Ovary (tissue), 9 donors: Measurements from ENCODE around the gene TOR3A. TPM values are rescaled to one million over a fixed set of nuclear protein-coding genes. Genes with fewer than 3 reads are reported as not detected.
A peak's percentile ranks its signal among the peaks of the same experiment; 100 is the strongest.

Experiments
- DNase-seq, 5 donors: peaks; one replicate each; pipeline ENCODE4 v3.0.0-alpha.2; 2019 to 2020
- H3K27ac ChIP-seq, 2 donors: fragments of 200-600 bp; one replicate each; pipeline versions ENCODE4 v1.5.1 to v1.8.0; 2019 to 2022
- H3K27me3 ChIP-seq: fragments of 200-600 bp; one replicate; pipeline ENCODE4 v1.8.0; 2022
- H3K36me3 ChIP-seq: fragments of 200-600 bp; sonication (generic); one replicate; pipeline ENCODE4 v1.5.1; 2019
- H3K4me1 ChIP-seq: one replicate; pipeline ENCODE4 v1.8.1; 2013; ENCODE audit warnings: mild to moderate bottlenecking, moderate library complexity; ENCODE audit not compliant: insufficient read depth
- H3K4me3 ChIP-seq: fragments of 200-600 bp; sonication (generic); one replicate; pipeline ENCODE4 v1.5.1; 2017
- H3K9me3 ChIP-seq, 2 donors: fragments of 200-600 bp in 1 of 2; sonication (generic) in 1 of 2; one replicate each; pipeline versions ENCODE4 v1.5.1 to v1.8.1; 2013 to 2019; ENCODE audit warnings: mild to moderate bottlenecking in 1 of 2, moderate library complexity in 1 of 2
- EP300 ChIP-seq: sonication (generic); formaldehyde crosslinking; IDR thresholded peaks from one replicate; pipeline ENCODE4 v1.6.1; 2017; ENCODE audit warnings: antibody characterized with exemption
- POLR2A ChIP-seq: fragments of 450-650 bp; IDR thresholded peaks from one replicate; pipeline ENCODE4 v1.6.1; 2017; ENCODE audit warnings: antibody characterized with exemption, mild to moderate bottlenecking, moderate library complexity
- WGBS, 3 donors: extraction: QIAGEN DNeasy Blood & Tissue Kit in 1 of 3; methylation state at CpG; one replicate each; pipeline versions ENCODE4 v1.1.5 to v1.1.7; 2013 to 2017; 5-methylcytosine and 5-hydroxymethylcytosine counted together
- intact Hi-C, 4 donors: fragments of 100-400 bp; cut with DNase I; formaldehyde crosslinking; loops; one replicate each; pipeline versions ENCODE4 v1.11.0 to v1.15.1; 2022 to 2023
- polyA plus RNA-seq, 2 donors: library from polyadenylated mRNA; stranded (reverse); fragments of 200-250 nt in 1 of 2; fragments of 350-450 nt in 1 of 2; fragmentation: Illumina TruSeq in 1 of 2; extraction: RNeasy Lipid Tissue Mini Kit (QIAGEN cat#74804) in 1 of 2; gene quantifications; one replicate each; pipeline ENCODE4 v1.2.3, GENCODE V29; 2013 to 2014
- total RNA-seq, 7 donors: library from RNA; depleted of rRNA in 2 of 7; stranded (reverse); fragments of >200 nt in 2 of 7; fragmentation: NEBNext Ultra II Directional in 3 of 7; extraction: Animal tissue kit (Norgen Biotek cat#: 25700) in 3 of 7; gene quantifications; one replicate each; pipeline versions ENCODE4 v1.1.0 to v1.2.4, GENCODE V29; 2016 to 2023
- TF ChIP-seq, protein P1 (sequence below), 3 donors: fragments of 450-650 bp in 2 of 3; fragments of 200-600 bp in 1 of 3; IDR thresholded peaks; one replicate each; pipeline versions ENCODE4 v1.5.1 to v1.8.0; 2016 to 2022; ENCODE audit warnings: antibody characterized with exemption in 3 of 3, mild to moderate bottlenecking in 1 of 3
- donor health status: DM: no; HTN: no; CAD: no; lungs with moderate emphysema.
- donor health status: DM: no; HTN: no; CAD: no.
- donor health status: Bipolar disorder and iron deficiency.
- donor health status: DM: yes; HTN: yes; CAD: no.
- donor health status: DM: no; HTN: no; CAD: no.
- donor health status: DM: yes; HTN: yes; CAD: no.

The TOR3A gene
- total and polyA plus RNA-seq, 9 donors = 17.8 to 55.0 (median 26.1) TPM

DNA sequence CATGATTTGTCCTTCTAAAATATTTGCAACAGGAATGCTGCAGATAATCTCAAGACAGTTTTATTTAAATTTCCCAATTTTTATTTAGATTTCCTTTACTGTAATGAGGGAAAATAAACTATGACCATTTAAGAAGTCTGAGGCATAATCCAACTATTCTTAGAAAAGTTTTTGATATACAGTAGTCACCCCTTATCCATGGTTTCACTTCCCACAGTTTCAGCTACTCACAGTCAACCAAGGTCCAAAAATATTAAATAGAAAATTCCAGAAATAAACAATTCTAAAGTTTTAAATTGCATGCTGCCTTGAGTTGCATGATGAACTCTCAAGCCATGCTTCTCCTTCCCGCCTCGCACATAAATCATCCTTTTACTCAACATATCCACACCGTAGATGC, 33.3 kb downstream of the TOR3A start:
- no peaks in the 10 kb centered on the region for H3K9me3 ChIP-seq
- H3K27ac ChIP-seq = no peak overlapping the region
- no peak overlapping the region for H3K4me3 ChIP-seq
- H3K36me3 ChIP-seq = no peaks in the 10 kb centered on the region
- intact Hi-C loops = loop anchor here in 1 of 4 donors (10.0 kb wide), 1 partner anchor 80 kb away; no protein-coding TSS in a partner anchor
- WGBS, 3 donors = 84 to 90% (median 89%) methylated on average over 3 of the region's 3 CpGs
- no peak for DNase-seq
- H3K4me1 ChIP-seq = no peaks in the 10 kb centered on the region
- TF ChIP-seq POLR2A = no peak
- no peak for TF ChIP-seq EP300
- TF ChIP-seq, protein P1, sequence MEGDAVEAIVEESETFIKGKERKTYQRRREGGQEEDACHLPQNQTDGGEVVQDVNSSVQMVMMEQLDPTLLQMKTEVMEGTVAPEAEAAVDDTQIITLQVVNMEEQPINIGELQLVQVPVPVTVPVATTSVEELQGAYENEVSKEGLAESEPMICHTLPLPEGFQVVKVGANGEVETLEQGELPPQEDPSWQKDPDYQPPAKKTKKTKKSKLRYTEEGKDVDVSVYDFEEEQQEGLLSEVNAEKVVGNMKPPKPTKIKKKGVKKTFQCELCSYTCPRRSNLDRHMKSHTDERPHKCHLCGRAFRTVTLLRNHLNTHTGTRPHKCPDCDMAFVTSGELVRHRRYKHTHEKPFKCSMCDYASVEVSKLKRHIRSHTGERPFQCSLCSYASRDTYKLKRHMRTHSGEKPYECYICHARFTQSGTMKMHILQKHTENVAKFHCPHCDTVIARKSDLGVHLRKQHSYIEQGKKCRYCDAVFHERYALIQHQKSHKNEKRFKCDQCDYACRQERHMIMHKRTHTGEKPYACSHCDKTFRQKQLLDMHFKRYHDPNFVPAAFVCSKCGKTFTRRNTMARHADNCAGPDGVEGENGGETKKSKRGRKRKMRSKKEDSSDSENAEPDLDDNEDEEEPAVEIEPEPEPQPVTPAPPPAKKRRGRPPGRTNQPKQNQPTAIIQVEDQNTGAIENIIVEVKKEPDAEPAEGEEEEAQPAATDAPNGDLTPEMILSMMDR (IDR thresholded peaks at IDR 0.05) = no peak
- H3K27me3 ChIP-seq = no peaks in the 10 kb centered on the region

- no peaks in the 10 kb centered on the region for H3K36me3 ChIP-seq
- H3K4me3 ChIP-seq = no peak overlapping the region
- TF ChIP-seq EP300 (no peak), POLR2A (no peak)
- TF ChIP-seq, protein P1 (IDR thresholded peaks at IDR 0.05) = no peak
- no peak overlapping the region for H3K27ac ChIP-seq
- H3K27me3 ChIP-seq = no peaks in the 10 kb centered on the region
- no peak for DNase-seq
- intact Hi-C loops = loop anchor here in 1 of 4 donors (10.0 kb wide), 1 partner anchor 75 kb away; no protein-coding TSS in a partner anchor
- no peaks in the 10 kb centered on the region for H3K4me1 ChIP-seq
- no peaks in the 10 kb centered on the region for H3K9me3 ChIP-seq
These were observed 37.6 kb downstream of the TOR3A start for GRCh38 chr1:179119513-179119912.

- intact Hi-C loops = loop anchor here in 1 of 4 donors (5.0 kb wide), 1 partner anchor 247 kb away; the partner anchor contains the start of gene AXDND1
- no peaks in the 10 kb centered on the region for H3K9me3 ChIP-seq
- H3K36me3 ChIP-seq = no peaks in the 10 kb centered on the region
- no peak for DNase-seq
- no peak overlapping the region for H3K27ac ChIP-seq
- H3K27me3 ChIP-seq = no peaks in the 10 kb centered on the region
- H3K4me1 ChIP-seq = no peaks in the 10 kb centered on the region
- WGBS, 3 donors = 83 to 87% (median 87%) methylated on average over 2 of the region's 2 CpGs
- H3K4me3 ChIP-seq = no peak overlapping the region
- TF ChIP-seq EP300 (no peak), POLR2A (no peak)
- TF ChIP-seq, protein P1 (IDR thresholded peaks at IDR 0.05) = no peak
These were observed 38.9 kb downstream of the TOR3A start for GRCh38 chr1:179120736-179121135.

DNA sequence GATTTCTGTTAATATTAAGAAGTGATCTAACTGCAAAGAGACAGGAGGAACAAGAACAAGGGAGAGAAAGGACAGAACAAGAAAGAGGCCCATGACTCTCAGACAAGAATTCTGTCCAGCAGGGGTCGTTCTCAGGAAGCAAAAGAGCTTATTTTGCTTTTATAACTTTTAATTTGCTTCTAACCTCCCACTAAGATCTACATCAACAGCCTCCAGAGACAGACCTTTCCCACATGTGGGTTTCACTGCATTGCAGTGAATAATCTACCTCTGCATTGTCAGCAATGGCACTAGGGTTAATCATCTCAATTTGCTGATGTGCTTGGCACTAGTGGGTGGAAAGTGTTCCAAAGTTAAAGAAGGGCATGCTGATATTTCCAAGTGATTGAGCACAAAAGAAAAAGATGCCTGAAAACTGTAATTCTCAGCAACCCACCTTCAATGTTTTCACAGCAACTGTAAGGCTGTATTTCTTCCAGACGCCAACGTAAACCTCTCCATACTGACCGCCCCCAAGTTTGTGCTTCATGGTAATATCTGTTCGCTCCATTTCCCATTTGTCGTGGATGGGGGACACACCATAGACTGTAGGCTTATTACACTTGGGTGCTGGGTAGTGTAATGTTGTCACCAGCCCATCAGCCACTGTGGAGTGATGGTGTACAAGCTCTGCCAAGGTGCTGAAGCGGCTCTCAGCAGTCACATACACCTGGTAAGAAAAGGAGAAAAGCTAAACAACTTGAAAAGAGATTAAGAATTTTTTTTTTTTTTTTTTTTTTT, 39.5 kb downstream of the TOR3A start:
- Histone ChIP-seq H3K9me3 (no peaks in the 10 kb centered on the region), H3K36me3 (no peaks in the 10 kb centered on the region), H3K27me3 (no peaks in the 10 kb centered on the region), H3K4me1 (no peaks in the 10 kb centered on the region), H3K27ac (no peak overlapping the region), H3K4me3 (no peak overlapping the region)
- 78 to 81% (median 80%) methylated on average over 7 of the region's 7 CpGs for WGBS, 3 donors
- intact Hi-C loops = loop anchor here in 1 of 4 donors (5.0 kb wide), 1 partner anchor 246 kb away; the partner anchor contains the start of gene AXDND1
- TF ChIP-seq POLR2A = no peak
- TF ChIP-seq EP300 = no peak
- TF ChIP-seq, protein P1 (IDR thresholded peaks at IDR 0.05) = peak; percentile 17 to 57 (median 45)
- peak in 1 of 5 donors; percentile 48 for DNase-seq
